ENCODE results near the gene MAP6.

MAP6 gene

GRCh38 chr11:75635066-75635862 is 33.6 kb downstream of the MAP6 start:
- no peak for TF ChIP-seq CTCF (IDR thresholded peaks at IDR 0.05; ENCODE audit: extremely low read depth, insufficient read depth, missing control alignments)
- in situ Hi-C loops (cut with MboI; ENCODE audit: low pct_unique_long_range_greater_than_20kb, low sequenced_read_pairs, unreplicated experiment), result no loop called here
- no peak for DNase-seq (ENCODE audit: low spot score)

GRCh38 chr11:75633409-75634066 is 35.3 kb downstream of the MAP6 start:
- in situ Hi-C loops (cut with MboI; ENCODE audit: low pct_unique_long_range_greater_than_20kb, low sequenced_read_pairs, unreplicated experiment), result no loop called here
- no peak for DNase-seq (ENCODE audit: low spot score)
- TF ChIP-seq CTCF (IDR thresholded peaks at IDR 0.05; ENCODE audit: extremely low read depth, insufficient read depth, missing control alignments), result no peak

- no peak for TF ChIP-seq CTCF (IDR thresholded peaks at IDR 0.05; ENCODE audit: extremely low read depth, insufficient read depth, missing control alignments)
- in situ Hi-C loops (cut with MboI; ENCODE audit: low pct_unique_long_range_greater_than_20kb, low sequenced_read_pairs, unreplicated experiment), result no loop called here
- no peak for DNase-seq (ENCODE audit: low spot score)
Measured at GRCh38 chr11:75632962-75633361, 35.9 kb downstream of the MAP6 start.

- in situ Hi-C loops (cut with MboI; ENCODE audit: low pct_unique_long_range_greater_than_20kb, low sequenced_read_pairs, unreplicated experiment), result no loop called here
- DNase-seq (ENCODE audit: low spot score), result no peak
- TF ChIP-seq CTCF (IDR thresholded peaks at IDR 0.05; ENCODE audit: extremely low read depth, insufficient read depth, missing control alignments), result no peak
Measured at GRCh38 chr11:75632450-75632849, 36.4 kb downstream of the MAP6 start.

GRCh38 chr11:75631086-75631730 is 37.6 kb downstream of the MAP6 start:
- in situ Hi-C loops (cut with MboI; ENCODE audit: low pct_unique_long_range_greater_than_20kb, low sequenced_read_pairs, unreplicated experiment), result no loop called here
- no peak for TF ChIP-seq CTCF (IDR thresholded peaks at IDR 0.05; ENCODE audit: extremely low read depth, insufficient read depth, missing control alignments)
- no peak for DNase-seq (ENCODE audit: low spot score)

GRCh38 chr11:75627906-75628668 is 40.8 kb downstream of the MAP6 start:
- DNase-seq (ENCODE audit: low spot score), result no peak
- no peak for TF ChIP-seq CTCF (IDR thresholded peaks at IDR 0.05; ENCODE audit: extremely low read depth, insufficient read depth, missing control alignments)
- in situ Hi-C loops (cut with MboI; ENCODE audit: low pct_unique_long_range_greater_than_20kb, low sequenced_read_pairs, unreplicated experiment), result no loop called here

Data from GM13977 (cell line).